Calu3 (cell line): ENCODE results near the gene PLVAP. TPM values are rescaled to one million over a fixed set of nuclear protein-coding genes. Genes with fewer than 3 reads are reported as not detected.

Source experiments
- BruUV-seq: library from RNA; stranded (reverse); fragments of 400-500 nt; replicated peaks from 2 replicates; lab custom pipeline; 2021; lab: Mats Ljungman, UMichigan
- CTCF ChIA-PET: fragments of 300-600 bp; sonication (Branson Sonifier 250); formaldehyde crosslinking; loops from one replicate; lab custom pipeline; 2022; ENCODE audit warnings: antibody characterized with exemption; lab: Charles Lee
- DNase-seq: peaks from one replicate; pipeline ENCODE4 v3.0.0; 2022
- H3K27ac Mint-ChIP-seq: one replicate; pipeline ENCODE4 v1.8.0; 2022; ENCODE audit warnings: mixed read lengths; ENCODE audit not compliant: unreplicated experiment
- H3K27me3 Mint-ChIP-seq: one replicate; pipeline ENCODE4 v1.8.0; 2022; ENCODE audit warnings: mixed read lengths; ENCODE audit not compliant: unreplicated experiment
- H3K36me3 Mint-ChIP-seq: one replicate; pipeline ENCODE4 v1.8.0; 2022; ENCODE audit warnings: mild to moderate bottlenecking, moderate library complexity, mixed read lengths; ENCODE audit not compliant: insufficient read depth, unreplicated experiment
- H3K4me1 Mint-ChIP-seq: one replicate; pipeline ENCODE4 v1.8.0; 2022; ENCODE audit warnings: mild to moderate bottlenecking, low read depth, mixed read lengths; ENCODE audit not compliant: unreplicated experiment
- H3K4me3 Mint-ChIP-seq: one replicate; pipeline ENCODE4 v1.8.0; 2022; ENCODE audit warnings: mild to moderate bottlenecking, low read depth, moderate library complexity, mixed read lengths; ENCODE audit not compliant: unreplicated experiment
- H3K9me3 Mint-ChIP-seq: one replicate; pipeline ENCODE4 v1.8.0; 2022; ENCODE audit warnings: low read depth, mixed read lengths; ENCODE audit not compliant: unreplicated experiment
- CTCF ChIP-seq: fragments of 200-600 bp; IDR thresholded peaks from one replicate; pipeline ENCODE4 v1.8.0; 2022; ENCODE audit warnings: antibody characterized with exemption; ENCODE audit not compliant: unreplicated experiment
- intact Hi-C: fragments of 100-400 bp; cut with micrococcal nuclease; formaldehyde crosslinking; loops from one replicate; pipeline ENCODE4 v1.10.0; 2022; ENCODE audit not compliant: unreplicated experiment
- total RNA-seq: library from RNA; stranded (reverse); gene quantifications from 2 replicates; pipeline ENCODE4 v1.2.3, GENCODE V29; 2022

The PLVAP gene
- total RNA-seq, 1 experiment from 2014 or later: not detected

GRCh38 chr19:17305517-17306284 lies 71.4 kb downstream of the PLVAP start, which contains the start of gene MRPL34:
Gene MRPL34 (plus strand): TSS chr19:17305872. CDS start chr19:17305893, 21 bp downstream.
- intact Hi-C loops: no loop called here
- CTCF ChIA-PET: interaction anchor here (0.5 to 1.1 kb wide), 8 partner anchors 12 to 610 kb away, joined by 3 to 18 read pairs (median 5); partner anchors contain the start of gene ANO8
- H3K36me3 Mint-ChIP-seq: peaks cover 45% of the 10 kb centered on the region

GRCh38 chr19:17305216-17305516 lies 72.0 kb downstream of the PLVAP start:
- Mint-ChIP-seq H3K27ac (no peak overlapping the region), H3K4me3 (peak overlapping the region; percentile 72), H3K4me1 (peaks cover 17% of the 10 kb centered on the region), H3K9me3 (no peaks in the 10 kb centered on the region), H3K36me3 (peaks cover 42% of the 10 kb centered on the region), H3K27me3 (no peaks in the 10 kb centered on the region)
- intact Hi-C loops: no loop called here
- CTCF ChIA-PET: interaction anchor here (0.5 to 1.1 kb wide), 8 partner anchors 12 to 611 kb away, joined by 3 to 18 read pairs (median 5); partner anchors contain the start of gene ANO8
- no peak for DNase-seq
- TF ChIP-seq CTCF: no peak
- no TSS peak for BruUV-seq

More at GRCh38 chr19:17305517-17306284, 71.4 kb downstream of the PLVAP start, which contains the start of gene MRPL34:
- TF ChIP-seq CTCF: peak; percentile 62
- BruUV-seq: no TSS peak
- no peak within 1 kb of the TSS for H3K27ac Mint-ChIP-seq
- DNase-seq: peak; percentile 94
- H3K4me3 Mint-ChIP-seq: peak within 1 kb of the TSS; percentile 72
- H3K4me1 Mint-ChIP-seq: peaks cover 17% of the 10 kb centered on the region
- no peaks in the 10 kb centered on the region for H3K9me3 Mint-ChIP-seq
- no peaks in the 10 kb centered on the region for H3K27me3 Mint-ChIP-seq

GRCh38 chr19:17304386-17305215 lies 72.5 kb downstream of the PLVAP start:
- Mint-ChIP-seq H3K27ac (no peak overlapping the region), H3K27me3 (no peaks in the 10 kb centered on the region), H3K4me1 (peaks cover 17% of the 10 kb centered on the region), H3K4me3 (peak overlapping the region; percentile 72), H3K36me3 (peaks cover 37% of the 10 kb centered on the region), H3K9me3 (no peaks in the 10 kb centered on the region)
- no TSS peak for BruUV-seq
- intact Hi-C loops: no loop called here
- DNase-seq: no peak
- no peak for TF ChIP-seq CTCF
- CTCF ChIA-PET: interaction anchor here (0.6 to 1.1 kb wide), 5 partner anchors 11 to 81 kb away, joined by 3 to 18 read pairs (median 5); partner anchors contain the start of gene ANO8

GRCh38 chr19:17303940-17304267 lies 73.2 kb downstream of the PLVAP start:
- Mint-ChIP-seq H3K9me3 (no peaks in the 10 kb centered on the region), H3K27ac (no peak overlapping the region), H3K4me3 (peak overlapping the region; percentile 58), H3K27me3 (no peaks in the 10 kb centered on the region), H3K4me1 (peaks cover 17% of the 10 kb centered on the region), H3K36me3 (peaks cover 30% of the 10 kb centered on the region)
- DNase-seq: no peak
- no peak for TF ChIP-seq CTCF
- CTCF ChIA-PET: no interaction called here
- intact Hi-C loops: no loop called here
- BruUV-seq: no TSS peak
